HEK293T (cell line): ENCODE measurements around the gene ANO5.
"Not testable (repeated sequence)": the region's sequence is repeated elsewhere in the genome, so short reads cannot be mapped to it uniquely, and the experiment has no call there.

ENCODE experiments used
- CTCF ChIA-PET: fragments of 350-600 bp; formaldehyde crosslinking; extraction: SDS; loops from one replicate; lab custom pipeline; 2021; ENCODE audit warnings: antibody characterized with exemption, inconsistent platforms; lab: Yijun Ruan, JAX
- POLR2A ChIA-PET: fragments of 350-600 bp; formaldehyde crosslinking; extraction: SDS; loops from one replicate; lab custom pipeline; 2020; ENCODE audit warnings: antibody characterized with exemption, inconsistent platforms; lab: Yijun Ruan, JAX
- DNase-seq: peaks from one replicate; pipeline ENCODE4 v3.0.0; 2012; ENCODE audit warnings: mixed read lengths; ENCODE audit errors: extremely low spot score
- ARNT ChIP-seq: fragments of 450-650 bp; IDR thresholded peaks from 2 replicates; pipeline ENCODE4 v1.6.1; 2017; ENCODE audit warnings: mild to moderate bottlenecking
- BHLHE40 ChIP-seq: fragments of 450-650 bp; IDR thresholded peaks from 2 replicates; pipeline ENCODE4 v1.6.1; 2016; ENCODE audit warnings: mild to moderate bottlenecking, moderate library complexity, borderline replicate concordance
- CTBP1 ChIP-seq: fragments of 450-650 bp; IDR thresholded peaks from 2 replicates; pipeline ENCODE4 v1.6.1; 2016; ENCODE audit warnings: borderline replicate concordance
- ELF4 ChIP-seq: fragments of 450-650 bp; IDR thresholded peaks from 2 replicates; pipeline ENCODE4 v1.6.1; 2017; ENCODE audit warnings: antibody characterized with exemption
- FOXA1 ChIP-seq: fragments of 450-650 bp; IDR thresholded peaks from 2 replicates; pipeline ENCODE4 v1.6.1; 2016; ENCODE audit warnings: mild to moderate bottlenecking
- FOXK2 ChIP-seq: fragments of 450-650 bp; IDR thresholded peaks from 2 replicates; pipeline ENCODE4 v1.6.1; 2016; ENCODE audit warnings: mild to moderate bottlenecking
- FOXM1 ChIP-seq: fragments of 450-650 bp; IDR thresholded peaks from 2 replicates; pipeline ENCODE4 v1.6.1; 2017; ENCODE audit warnings: mild to moderate bottlenecking, borderline replicate concordance
- HDGF ChIP-seq: fragments of 450-650 bp; IDR thresholded peaks from 2 replicates; pipeline ENCODE4 v1.6.1; 2017; ENCODE audit warnings: antibody characterized with exemption, borderline replicate concordance
- L3MBTL2 ChIP-seq: fragments of 450-650 bp; conservative IDR thresholded peaks from 2 replicates; pipeline ENCODE4 v1.6.1; 2016; ENCODE audit warnings: mild to moderate bottlenecking
- LEF1 ChIP-seq: fragments of 450-650 bp; IDR thresholded peaks from 2 replicates; pipeline ENCODE4 v1.6.1; 2017; ENCODE audit warnings: mild to moderate bottlenecking, borderline replicate concordance
- NFRKB ChIP-seq: fragments of 450-650 bp; IDR thresholded peaks from 2 replicates; pipeline ENCODE4 v1.6.1; 2016; ENCODE audit warnings: mild to moderate bottlenecking, moderate library complexity
- SP1 ChIP-seq: fragments of 450-650 bp; IDR thresholded peaks from 2 replicates; pipeline ENCODE4 v1.6.1; 2017
- SUZ12 ChIP-seq: fragments of 450-650 bp; IDR thresholded peaks from 2 replicates; pipeline ENCODE4 v1.6.1; 2016; ENCODE audit warnings: mild to moderate bottlenecking
- TARDBP ChIP-seq: fragments of 450-650 bp; IDR thresholded peaks from 2 replicates; pipeline ENCODE4 v1.6.1; 2016
- ZNF384 ChIP-seq: fragments of 450-650 bp; IDR thresholded peaks from 2 replicates; pipeline ENCODE4 v1.6.1; 2016
- TF ChIP-seq, protein P1 (sequence below): fragments of 450-650 bp; IDR thresholded peaks from 2 replicates; pipeline ENCODE4 v1.6.1; 2016

ANO5 gene

DNA sequence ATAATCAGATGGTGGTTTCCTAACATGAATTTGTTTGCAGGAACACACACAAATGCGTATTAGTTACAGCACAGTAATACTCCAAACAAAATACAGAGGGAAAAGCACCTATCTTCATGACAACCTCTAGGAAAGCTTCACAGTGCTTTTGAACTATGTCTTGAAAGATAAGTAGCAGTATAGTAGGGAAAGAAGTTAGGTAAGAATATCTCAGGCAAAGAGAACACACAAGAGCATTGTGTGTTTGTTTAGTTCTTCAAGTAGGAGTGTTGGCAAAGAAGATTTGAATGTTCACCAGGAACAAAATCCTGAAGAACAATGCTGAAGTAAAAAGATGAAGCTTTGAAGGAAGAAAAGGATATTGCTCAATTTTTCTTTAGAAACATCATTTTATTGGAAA, 54.1 kb downstream of the ANO5 start:
- POLR2A ChIA-PET, result no interaction called here
- TF ChIP-seq BHLHE40 (no peak), FOXA1 (no peak), ARNT (no peak), ZNF384 (no peak), NFRKB (no peak), FOXM1 (no peak), TARDBP (no peak), FOXK2 (no peak)
- no peak for DNase-seq

DNA sequence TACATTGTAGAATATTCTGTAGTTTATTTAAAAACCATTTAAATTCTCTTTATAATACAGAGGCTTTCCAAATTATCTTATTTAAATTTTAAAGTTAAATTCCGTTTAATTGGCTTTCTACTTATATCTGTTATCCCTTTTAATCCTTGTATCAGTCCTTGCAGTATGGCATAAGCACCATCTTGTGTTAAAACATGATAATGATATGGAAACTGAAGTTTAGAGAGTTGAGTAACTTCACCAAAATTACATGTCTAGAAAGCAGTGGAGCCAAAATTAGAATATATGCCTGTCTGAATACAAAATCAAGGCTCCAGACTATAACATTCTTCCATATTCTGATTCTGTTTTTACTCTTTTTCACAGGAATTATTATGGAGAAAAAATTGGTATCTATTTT, 57.0 kb downstream of the ANO5 start:
- ChIA-PET POLR2A (no interaction called here), CTCF (no interaction called here)
- no peak for DNase-seq
- TF ChIP-seq BHLHE40 (no peak), CTBP1 (no peak), FOXK2 (no peak), FOXM1 (no peak), SUZ12 (no peak), ELF4 (no peak), FOXA1 (no peak), L3MBTL2 (no peak), LEF1 (no peak), SP1 (no peak), ARNT (no peak), ZNF384 (no peak)
- TF ChIP-seq, protein P1, sequence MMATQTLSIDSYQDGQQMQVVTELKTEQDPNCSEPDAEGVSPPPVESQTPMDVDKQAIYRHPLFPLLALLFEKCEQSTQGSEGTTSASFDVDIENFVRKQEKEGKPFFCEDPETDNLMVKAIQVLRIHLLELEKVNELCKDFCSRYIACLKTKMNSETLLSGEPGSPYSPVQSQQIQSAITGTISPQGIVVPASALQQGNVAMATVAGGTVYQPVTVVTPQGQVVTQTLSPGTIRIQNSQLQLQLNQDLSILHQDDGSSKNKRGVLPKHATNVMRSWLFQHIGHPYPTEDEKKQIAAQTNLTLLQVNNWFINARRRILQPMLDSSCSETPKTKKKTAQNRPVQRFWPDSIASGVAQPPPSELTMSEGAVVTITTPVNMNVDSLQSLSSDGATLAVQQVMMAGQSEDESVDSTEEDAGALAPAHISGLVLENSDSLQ, result no peak

More for the DNA sequence above, 54.1 kb downstream of the ANO5 start:
- CTCF ChIA-PET, result no interaction called here

DNA sequence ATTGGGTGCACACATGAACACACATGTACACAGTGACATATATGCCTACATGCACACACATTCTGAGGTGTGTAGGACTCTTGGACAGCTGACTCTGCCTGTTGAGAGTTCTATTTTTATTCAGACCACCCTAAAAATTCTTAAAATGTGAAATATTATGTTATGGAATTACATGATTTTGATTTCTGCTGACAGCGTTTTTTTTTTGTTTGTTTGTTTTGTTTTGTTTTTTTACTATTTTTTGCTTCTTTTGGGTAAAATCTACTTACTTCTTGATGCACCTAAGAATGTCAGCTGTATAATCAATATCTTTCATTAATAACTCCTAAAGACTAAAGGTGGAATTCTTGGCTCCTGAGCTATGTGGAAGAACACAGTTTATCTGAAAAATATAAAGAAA, 64.0 kb downstream of the ANO5 start:
- CTCF ChIA-PET, result no interaction called here
- DNase-seq, result no peak
- TF ChIP-seq, protein P1, result no peak
- TF ChIP-seq ZNF384 (no peak), FOXK2 (no peak), FOXA1 (no peak), NFRKB (no peak), FOXM1 (no peak), HDGF (no peak), L3MBTL2 (no peak), SUZ12 (no peak), BHLHE40 (no peak), SP1 (no peak), TARDBP (no peak), ELF4 (no peak), ARNT (no peak), LEF1 (no peak), CTBP1 (no peak)
- POLR2A ChIA-PET, result no interaction called here

GRCh38 chr11:22263613-22264012, 70.7 kb downstream of the ANO5 start:
- no peak for DNase-seq
- ChIA-PET POLR2A (no interaction called here), CTCF (no interaction called here)
- TF ChIP-seq ELF4, result no peak
- no peak for TF ChIP-seq SP1
- TF ChIP-seq FOXM1, result no peak
- no peak for TF ChIP-seq TARDBP
- TF ChIP-seq LEF1, result no peak
- TF ChIP-seq, protein P1, result no peak

DNA sequence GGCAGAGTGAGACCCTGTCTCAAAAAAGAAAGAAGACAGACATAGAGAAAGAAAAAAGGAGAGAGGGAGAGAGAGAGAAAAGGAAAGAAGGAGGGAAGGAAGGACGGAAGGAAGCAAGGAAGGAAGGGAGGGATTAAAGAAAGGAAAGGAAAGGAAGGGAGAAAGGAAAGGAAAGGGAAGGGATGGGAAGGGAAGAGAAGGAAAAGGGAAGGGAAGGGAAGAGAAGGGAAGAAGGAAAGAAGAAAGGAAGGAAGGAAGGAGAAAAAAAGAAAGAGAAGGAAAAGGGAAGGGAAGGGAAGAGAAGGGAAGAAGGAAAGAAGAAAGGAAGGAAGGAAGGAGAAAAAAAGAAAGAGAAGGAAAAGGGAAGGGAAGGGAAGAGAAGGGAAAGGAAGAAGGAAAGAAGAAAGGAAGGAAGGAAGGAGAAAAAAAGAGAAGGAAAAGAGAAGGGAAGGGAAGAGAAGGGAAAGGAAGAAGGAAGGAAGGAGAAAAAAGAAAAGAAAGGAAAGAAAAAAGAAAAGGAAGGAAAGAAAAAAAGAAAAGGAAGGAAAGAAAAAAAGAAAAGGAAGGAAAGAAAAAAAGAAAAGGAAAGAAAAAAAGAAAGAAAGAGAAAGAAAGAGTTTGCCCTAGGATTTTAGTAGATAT, 76.2 kb downstream of the ANO5 start:
- DNase-seq, POLR2A ChIA-PET, CTCF ChIA-PET: not testable (repeated sequence)

GRCh38 chr11:22273781-22274180, 80.9 kb downstream of the ANO5 start:
- TF ChIP-seq ELF4 (no peak), LEF1 (no peak), SUZ12 (no peak), FOXA1 (no peak), BHLHE40 (no peak), ZNF384 (no peak), TARDBP (no peak), FOXK2 (no peak), FOXM1 (no peak)
- TF ChIP-seq, protein P1, result no peak
- DNase-seq, result no peak
- CTCF ChIA-PET, result interaction anchor here (0.7 kb wide), 1 partner anchor 237 kb away, joined by 3 read pairs; no protein-coding TSS in a partner anchor
- POLR2A ChIA-PET, result no interaction called here
